MV-4-11 (cell line): Measurements from ENCODE around the gene TGDS.
A peak's percentile ranks its signal among the peaks of the same experiment; 100 is the strongest.
"Not testable (repeated sequence)": the region's sequence is repeated elsewhere in the genome, so short reads cannot be mapped to it uniquely, and the experiment has no call there.

Experiments used
- DNase-seq: peaks from one replicate; lab custom pipeline; 2025; lab: John Stamatoyannopoulos, UW

Gene TGDS

GRCh38 chr13:94595950-94596574 is at the start of gene TGDS:
TSS of gene TGDS (minus strand) at chr13:94596152. CDS start at chr13:94596136, 16 bp downstream.
- peak; percentile 91 for DNase-seq

GRCh38 chr13:94641409-94641941 is 45.5 kb upstream of the TGDS start:
- peak; percentile 8 for DNase-seq

DNA sequence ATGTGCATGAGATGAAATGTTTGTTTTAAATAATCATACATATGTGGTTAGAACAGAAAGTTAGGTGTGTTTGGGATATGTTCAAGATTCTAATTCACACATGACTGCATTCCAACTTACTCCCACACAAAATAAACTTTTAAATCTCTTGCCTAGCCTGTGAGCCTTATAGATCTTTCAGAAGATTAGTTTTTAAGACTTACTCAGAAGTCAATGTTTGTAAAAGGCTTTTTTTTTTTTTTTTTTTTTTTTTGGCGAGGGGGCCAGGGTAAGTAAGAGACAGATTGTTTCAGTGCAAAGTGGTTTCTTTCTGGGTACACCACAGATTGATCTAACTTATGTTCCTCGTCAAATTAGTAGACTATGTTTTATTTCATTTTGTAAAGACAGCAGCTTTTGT is 44.8 kb upstream of the TGDS start:
- no peak for DNase-seq

- not testable (repeated sequence) for DNase-seq
Observed at GRCh38 chr13:94637677-94638076, 41.7 kb upstream of the TGDS start.

DNA sequence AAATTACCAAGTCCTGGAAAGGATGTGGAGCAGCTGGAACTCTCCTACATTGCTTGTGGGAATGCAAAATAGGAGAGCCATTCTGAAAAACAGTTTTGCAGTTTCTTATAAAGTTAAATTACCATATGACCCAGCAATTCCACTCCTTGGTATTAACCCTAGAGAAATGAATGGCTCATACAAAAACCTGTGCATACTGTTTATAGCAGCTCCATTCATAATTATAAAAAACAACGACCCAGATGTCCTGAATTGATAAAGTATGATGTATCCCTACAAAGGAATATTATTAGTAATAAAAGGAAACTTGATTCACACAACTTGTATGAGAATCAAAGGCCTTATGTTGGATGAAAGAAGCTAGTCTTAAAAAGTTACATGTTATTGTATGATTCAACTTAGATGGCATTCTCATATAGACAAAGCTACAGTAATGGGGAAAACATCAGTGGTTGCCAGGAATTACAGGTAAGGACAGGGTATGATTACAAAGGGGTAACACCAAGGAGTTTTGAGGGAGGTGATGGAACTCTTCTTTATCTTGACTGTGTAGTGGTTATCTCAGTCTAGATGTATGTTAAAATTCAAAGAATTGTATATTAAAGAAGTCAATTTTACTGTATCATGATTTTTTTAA is 41.1 kb upstream of the TGDS start:
- DNase-seq, result no peak

GRCh38 chr13:94636096-94636495 is 40.1 kb upstream of the TGDS start:
- not testable (repeated sequence) for DNase-seq

DNA sequence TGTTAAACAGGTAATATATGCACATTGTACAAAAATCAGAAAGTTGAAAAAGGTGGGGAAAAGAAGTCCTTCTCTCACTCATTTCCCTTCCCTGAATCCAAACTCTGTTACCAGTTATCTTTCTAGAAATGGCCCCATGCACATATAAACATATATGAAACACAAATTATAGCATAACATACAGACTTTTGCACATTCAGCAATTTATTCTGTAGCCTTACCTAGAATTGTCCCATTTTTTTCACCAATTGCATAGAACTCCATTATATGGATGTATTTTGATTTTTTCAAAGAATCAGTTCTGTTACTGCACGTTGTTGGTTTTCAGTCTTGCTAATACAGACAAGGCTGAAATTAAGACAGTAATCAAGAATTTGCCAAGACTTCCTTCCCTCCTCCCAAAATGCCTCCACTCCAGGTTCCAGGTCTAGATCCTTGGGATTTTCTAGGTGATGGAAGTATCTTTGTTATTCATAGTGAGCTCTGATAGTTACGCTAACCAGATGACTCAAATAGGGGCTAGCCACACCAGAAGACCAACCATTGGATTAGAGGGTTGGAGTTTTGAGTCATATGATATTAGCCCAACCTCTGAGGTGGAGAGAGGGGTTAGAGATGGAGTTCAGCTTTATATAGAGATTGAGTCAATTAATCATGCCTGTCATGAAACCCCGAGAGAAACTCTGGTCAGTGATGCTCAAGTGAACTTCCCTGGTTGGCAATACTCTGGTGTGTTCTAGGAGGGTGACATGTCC is 36.5 kb upstream of the TGDS start:
- DNase-seq, result no peak

DNA sequence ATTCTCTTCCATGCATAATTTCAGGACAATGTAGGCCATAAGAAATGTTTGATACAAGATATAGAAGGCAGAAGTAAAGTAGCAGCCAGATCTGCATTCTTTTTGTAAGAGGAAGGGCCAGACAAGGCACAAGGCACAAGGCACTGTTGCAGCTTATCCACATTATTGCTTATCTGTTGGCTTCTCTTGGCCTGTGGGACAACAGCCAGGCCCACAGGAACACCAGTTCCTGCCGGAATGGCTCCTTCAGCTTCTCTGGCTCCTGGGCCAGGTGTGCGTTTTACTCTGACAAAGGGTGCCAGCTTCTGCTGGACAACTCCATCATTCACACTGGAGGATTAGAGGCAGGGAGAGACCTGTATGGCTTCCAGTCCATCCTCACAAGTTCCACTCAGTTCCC is 34.9 kb upstream of the TGDS start:
- no peak for DNase-seq

GRCh38 chr13:94623316-94623715 is 27.4 kb upstream of the TGDS start:
- DNase-seq, result no peak

DNA sequence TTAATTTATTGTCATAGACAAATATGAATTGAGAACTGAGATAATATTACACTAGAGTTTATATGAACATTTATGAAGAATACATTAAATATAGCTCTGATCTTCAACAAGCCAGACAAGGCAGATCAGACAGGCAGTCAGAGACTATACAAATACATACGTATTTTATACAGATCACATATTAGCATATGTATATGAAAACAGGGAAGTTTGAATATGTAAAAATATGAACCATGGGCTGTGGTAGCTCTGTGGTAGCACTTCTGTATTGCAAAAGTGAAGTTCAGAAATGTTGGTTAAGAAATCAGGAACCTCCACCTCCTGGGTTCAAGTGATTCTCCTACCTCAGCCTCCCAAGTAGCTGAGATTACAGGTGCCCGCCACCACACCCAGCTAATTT is 26.4 kb upstream of the TGDS start:
- DNase-seq, result peak; percentile 70

GRCh38 chr13:94620286-94620896 is 24.4 kb upstream of the TGDS start:
- DNase-seq, result peak; percentile 1

DNA sequence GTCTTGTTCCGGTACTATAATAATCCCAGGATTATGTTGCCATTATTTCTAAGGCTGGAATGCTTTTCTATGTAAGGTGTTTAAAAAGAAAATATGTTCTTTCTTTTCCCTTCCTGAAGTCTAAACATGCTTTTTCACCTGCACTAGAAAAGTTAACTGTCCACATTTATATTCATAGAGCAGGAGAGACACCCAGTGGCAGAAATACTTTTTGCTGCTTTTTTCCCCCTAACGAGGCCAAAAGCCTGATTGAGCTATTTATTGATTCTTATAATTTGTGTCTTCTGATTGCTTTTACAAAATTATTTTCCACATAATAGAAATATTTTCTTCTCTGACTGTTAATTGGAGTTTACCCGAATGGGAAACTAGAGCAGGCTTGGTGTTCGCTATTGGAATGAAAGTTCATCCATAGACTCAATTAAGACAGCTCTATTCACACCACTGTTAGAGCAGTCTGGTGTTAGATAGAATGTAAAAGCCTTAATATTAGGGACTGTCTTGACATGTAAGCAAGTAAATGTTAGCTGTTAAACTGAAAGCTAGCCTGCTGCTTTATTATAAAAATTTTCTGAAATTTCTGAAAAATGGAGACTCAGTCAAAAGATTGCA is 21.5 kb upstream of the TGDS start:
- DNase-seq, result peak; percentile 0

GRCh38 chr13:94613051-94613450 is 17.1 kb upstream of the TGDS start:
- DNase-seq, result no peak

DNA sequence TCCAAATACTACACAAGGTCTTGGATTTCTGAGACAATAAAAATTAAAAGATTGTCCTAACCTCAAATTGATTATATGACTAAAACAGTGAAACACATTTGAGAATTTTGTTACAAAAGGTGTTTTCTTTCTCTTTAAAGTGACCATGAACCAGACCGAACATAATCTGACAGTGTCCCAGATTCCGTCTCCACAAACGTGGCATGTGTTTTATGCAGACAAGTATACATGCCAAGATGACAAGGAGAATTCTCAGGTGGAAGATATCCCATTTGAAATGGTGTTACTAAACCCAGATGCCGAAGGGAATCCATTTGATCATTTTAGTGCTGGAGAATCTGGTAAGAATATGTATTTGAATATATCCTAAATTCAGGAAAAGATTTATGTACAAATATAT is 16.1 kb upstream of the TGDS start:
- no peak for DNase-seq

DNA sequence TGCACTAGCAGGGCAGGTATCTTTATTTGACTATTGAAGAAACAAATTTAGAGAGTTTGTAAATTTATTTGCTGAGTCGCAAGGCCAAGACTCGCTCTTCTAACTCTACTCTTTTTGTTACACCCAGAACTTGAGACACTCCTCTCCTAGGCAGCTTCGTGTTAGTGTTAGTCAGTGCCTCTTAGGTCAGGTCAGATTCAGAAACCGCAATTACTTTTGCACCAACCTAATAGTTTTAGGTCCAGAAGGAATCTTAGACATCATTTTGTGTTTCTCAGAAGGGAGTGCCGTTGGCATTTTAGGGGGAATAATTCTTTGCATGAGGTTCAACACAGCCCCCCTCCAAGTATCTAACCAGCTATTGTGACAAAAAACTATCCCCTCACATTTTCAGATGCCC is 14.5 kb upstream of the TGDS start:
- DNase-seq, result no peak

DNA sequence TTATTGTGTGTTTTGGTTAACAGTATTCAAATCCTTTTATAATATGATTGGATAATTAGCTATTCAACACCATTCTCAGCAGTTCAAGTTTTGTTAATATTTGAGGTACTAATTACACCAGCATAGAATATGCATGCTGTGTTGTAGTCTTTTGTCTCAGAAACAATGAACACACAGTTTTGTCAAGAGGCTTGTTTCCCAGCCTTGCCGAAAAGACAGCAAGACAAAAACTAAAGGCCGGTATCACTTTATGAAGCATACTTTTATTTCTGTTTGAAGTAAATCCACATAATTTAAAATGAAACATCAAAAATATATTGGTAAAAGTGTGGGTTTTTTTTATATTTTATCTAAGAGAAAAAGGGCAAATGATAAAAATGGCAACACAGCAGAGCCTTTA is 13.2 kb upstream of the TGDS start:
- no peak for DNase-seq

DNA sequence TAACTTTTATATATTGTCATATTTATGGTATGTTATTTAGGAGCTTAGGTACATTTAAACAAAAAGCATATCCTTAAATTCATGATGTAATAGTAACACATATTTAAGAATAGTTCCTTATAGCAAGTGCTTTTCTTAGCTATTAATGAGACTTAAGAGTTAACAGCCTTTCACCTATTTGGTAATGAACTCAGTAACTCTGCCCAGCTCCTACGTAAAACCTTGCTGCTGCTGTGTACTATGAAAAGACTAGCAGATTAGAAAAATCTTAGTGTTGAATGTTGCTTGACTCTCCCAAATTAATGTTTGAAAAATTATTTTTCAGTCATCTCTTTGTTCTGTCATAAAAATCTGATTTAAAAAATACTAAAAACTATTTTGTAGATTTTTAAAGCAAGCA is 12.6 kb upstream of the TGDS start:
- DNase-seq, result no peak

GRCh38 chr13:94607939-94608338 is 12.0 kb upstream of the TGDS start:
- DNase-seq, result no peak

GRCh38 chr13:94607056-94607455 is 11.1 kb upstream of the TGDS start:
- no peak for DNase-seq

- DNase-seq, result no peak
Observed at GRCh38 chr13:94602467-94602866, 6.5 kb upstream of the TGDS start.

DNA sequence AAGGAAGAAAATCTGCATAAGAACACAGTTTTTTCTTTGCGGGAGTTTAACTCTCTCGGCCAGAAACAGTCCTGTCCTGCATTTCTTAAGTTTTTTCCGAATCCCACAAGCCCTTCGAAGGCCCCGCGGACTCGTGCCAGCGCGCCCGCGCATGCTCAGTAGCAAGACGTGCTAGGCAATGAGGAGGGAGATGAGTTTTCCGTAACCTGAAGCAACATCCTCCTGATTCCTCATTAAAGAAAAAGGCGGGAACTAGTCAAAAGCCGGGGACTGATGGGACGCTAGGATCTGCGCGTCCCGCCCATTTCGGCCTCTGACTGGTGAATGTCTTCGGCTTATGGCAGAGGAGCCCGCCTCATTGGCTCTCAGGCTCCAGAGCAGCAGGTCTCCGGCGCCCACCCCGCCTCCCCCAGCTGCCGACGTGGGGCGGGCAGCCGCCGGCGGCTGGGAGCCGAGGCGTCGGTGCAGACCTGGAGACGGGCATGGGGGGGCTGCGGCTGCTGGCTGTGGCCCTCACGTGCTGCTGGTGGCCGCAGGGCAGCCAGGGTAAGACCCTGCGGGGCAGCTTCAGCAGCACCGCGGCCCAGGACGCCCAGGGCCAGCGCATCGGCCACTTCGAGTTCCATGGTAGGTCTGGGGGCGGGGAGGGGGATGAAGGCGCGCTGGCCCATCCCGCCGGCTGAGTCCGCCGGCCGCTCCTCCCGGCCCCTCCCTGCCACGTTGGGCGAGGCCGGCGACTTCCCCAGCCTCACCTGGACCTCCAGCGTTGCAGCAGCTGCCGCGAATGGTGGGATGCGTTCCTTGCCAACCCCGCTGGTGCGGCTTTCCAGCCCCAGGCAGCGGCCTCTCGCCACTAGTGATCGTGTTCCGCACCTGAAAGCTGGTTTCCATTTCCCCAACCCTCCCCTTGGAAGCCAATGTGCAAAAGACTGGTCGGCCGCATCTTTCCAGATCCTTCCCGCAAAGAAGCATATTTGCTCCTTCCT is 5.8 kb upstream of the TGDS start, which contains the start of gene GPR180:
Gene GPR180, plus strand, starts transcription at position 412 of the 986 bp plus-strand sequence. Its CDS starts 71 bp downstream, at position 483.
- peak; percentile 99 for DNase-seq
